Adrenal gland (tissue), 12 donors: ENCODE measurements around the gene ADAMTSL1. TPM values are rescaled to one million over a fixed set of nuclear protein-coding genes. Genes with fewer than 3 reads are reported as not detected.

Source experiments
- DNase-seq, 7 donors: peaks; one replicate each; pipeline ENCODE4 v3.0.0-alpha.2; 2019 to 2020
- H3K27ac ChIP-seq, 5 donors: fragments of 200-600 bp; sonication (generic) in 4 of 5; 1 replicate in 3 of 5; 2 replicates in 2 of 5; pipeline versions ENCODE4 v1.5.1 to v1.8.0; 2016 to 2020; ENCODE audit warnings: mild to moderate bottlenecking in 1 of 5
- H3K27me3 ChIP-seq: fragments of 200-600 bp; 2 replicates; pipeline ENCODE4 v1.8.0; 2021
- H3K36me3 ChIP-seq, 2 donors: fragments of 200-600 bp; replicated peaks in 1 of 2; 1 replicate in 1 of 2; 2 replicates in 1 of 2; pipeline versions ENCODE4 v1.5.1 to v1.8.0; 2018 to 2022
- H3K4me1 ChIP-seq, 2 donors: fragments of 200-600 bp; replicated peaks in 1 of 2; 1 replicate in 1 of 2; 2 replicates in 1 of 2; pipeline versions ENCODE4 v1.5.1 to v1.8.0; 2018 to 2021
- H3K4me3 ChIP-seq, 4 donors: fragments of 200-600 bp; sonication (generic) in 3 of 4; one replicate each; pipeline ENCODE4 v1.5.1; 2016 to 2018
- H3K9me3 ChIP-seq, 3 donors: fragments of 200-600 bp; sonication (generic) in 1 of 3; replicated peaks in 1 of 3; 1 replicate in 2 of 3; 2 replicates in 1 of 3; pipeline versions ENCODE4 v1.5.1 to v1.8.0; 2016 to 2021
- CTCF ChIP-seq, 6 experiments: fragments of 450-650 bp in 4 of 6; fragments of 200-600 bp in 2 of 6; sonication (generic) in 1 of 6; IDR thresholded peaks; 1 replicate in 5 of 6; 2 replicates in 1 of 6; pipeline versions ENCODE4 v1.5.1 to v1.8.0; 2016 to 2021; ENCODE audit warnings: antibody characterized with exemption in 6 of 6, mild to moderate bottlenecking in 2 of 6, moderate library complexity in 1 of 6
- POLR2A ChIP-seq, 2 donors: fragments of 450-650 bp; IDR thresholded peaks; one replicate each; pipeline ENCODE4 v1.6.1; 2017; ENCODE audit warnings: antibody characterized with exemption in 2 of 2, mild to moderate bottlenecking in 2 of 2, moderate library complexity in 1 of 2
- WGBS, 4 donors: extraction: QIAGEN DNeasy Blood & Tissue Kit in 2 of 4; methylation state at CpG; one replicate each; pipeline versions ENCODE4 v1.1.5 to v1.1.7; 2013 to 2017; 5-methylcytosine and 5-hydroxymethylcytosine counted together
- intact Hi-C, 2 donors: fragments of 100-400 bp; cut with DNase I; formaldehyde crosslinking; loops; one replicate each; pipeline versions ENCODE4 v1.14.1 to v1.15.0; 2022 to 2023
- polyA plus RNA-seq, 3 donors: library from polyadenylated mRNA; stranded (reverse); fragments of 200-250 nt in 2 of 3; fragments of 350-450 nt in 1 of 3; fragmentation: Illumina TruSeq in 1 of 3; extraction: RNeasy Lipid Tissue Mini Kit (QIAGEN cat#74804) in 1 of 3; gene quantifications; one replicate each; pipeline ENCODE4 v1.2.3, GENCODE V29; 2013 to 2014
- total RNA-seq, 9 donors: library from RNA; depleted of rRNA in 4 of 9; stranded (reverse); fragments of >200 nt in 4 of 9; fragments of 120-200 nt in 1 of 9; fragmentation: NEBNext Ultra II Directional in 1 of 9; extraction: Animal tissue kit (Norgen Biotek cat#: 25700) in 1 of 9; gene quantifications; one replicate each; pipeline versions ENCODE4 v1.1.0 to v1.2.4, GENCODE V29; 2013 to 2023
- donor health status: healthy with polysubstance abuse.
- donor health status: Bipolar disorder and iron deficiency.
- donor health status: DM: yes; HTN: yes; CAD: no.
- donor health status: DM: no; HTN: no; CAD: no.
- donor health status: DM: no; HTN: no; CAD: no.
- donor health status: DM: yes; HTN: yes; CAD: no.

Gene ADAMTSL1
- total and polyA plus RNA-seq, 12 donors: 4.9 to 38.1 (median 20.6) TPM

DNA sequence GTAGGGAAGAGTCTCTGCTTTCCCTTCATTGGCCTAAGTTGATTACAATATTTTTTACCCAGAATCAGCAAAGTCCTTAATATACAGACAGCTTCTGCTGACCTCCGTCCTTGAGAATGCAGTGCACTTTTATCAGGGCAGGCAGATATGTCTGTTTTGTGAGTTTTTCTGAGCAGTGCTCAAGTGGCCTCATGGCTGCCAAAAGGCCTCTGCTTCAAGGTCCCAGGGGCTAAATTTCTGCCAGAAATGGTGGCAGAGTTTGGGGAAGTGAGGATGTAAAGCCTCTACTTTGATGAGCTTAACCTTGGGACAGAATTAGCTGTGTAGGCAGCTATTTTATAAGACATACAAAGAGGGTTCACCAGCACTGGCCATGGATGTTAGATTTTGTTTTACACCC, 275.8 kb downstream of the ADAMTSL1 start:
- TF ChIP-seq CTCF (IDR thresholded peaks at IDR 0.05): no peak
- no peak for TF ChIP-seq POLR2A (IDR thresholded peaks at IDR 0.05)

GRCh38 chr9:18753904-18754303, 280.0 kb downstream of the ADAMTSL1 start:
- TF ChIP-seq CTCF (IDR thresholded peaks at IDR 0.05): no peak
- TF ChIP-seq POLR2A (IDR thresholded peaks at IDR 0.05): no peak
- no peak overlapping the region for H3K27ac ChIP-seq
- H3K9me3 ChIP-seq: no peaks in the 10 kb centered on the region
- intact Hi-C loops: no loop called here
- H3K4me3 ChIP-seq: no peak overlapping the region
- 88 to 96% (median 93%) methylated on average over 4 of the region's 4 CpGs for WGBS, 4 donors
- no peaks in the 10 kb centered on the region for H3K4me1 ChIP-seq
- no peak for DNase-seq
- H3K36me3 ChIP-seq: no peaks in the 10 kb centered on the region
- no peaks in the 10 kb centered on the region for H3K27me3 ChIP-seq

More for the DNA sequence above, 275.8 kb downstream of the ADAMTSL1 start:
- DNase-seq: no peak
- 41 to 87% (median 65%) methylated on average over 1 of the region's 1 CpG for WGBS, 4 donors
- no peaks in the 10 kb centered on the region for H3K36me3 ChIP-seq
- no peaks in the 10 kb centered on the region for H3K9me3 ChIP-seq
- H3K27ac ChIP-seq: no peak overlapping the region
- H3K4me3 ChIP-seq: no peak overlapping the region
- intact Hi-C loops: no loop called here
- no peaks in the 10 kb centered on the region for H3K27me3 ChIP-seq
- peaks cover 0 to 6% of the 10 kb centered on the region in 2 donors for H3K4me1 ChIP-seq

- no peaks in the 10 kb centered on the region for H3K9me3 ChIP-seq
- intact Hi-C loops: no loop called here
- no peaks in the 10 kb centered on the region for H3K27me3 ChIP-seq
- DNase-seq: no peak
- no peak overlapping the region for H3K4me3 ChIP-seq
- 86 to 96% (median 95%) methylated on average over 4 of the region's 4 CpGs for WGBS, 4 donors
- H3K36me3 ChIP-seq: no peaks in the 10 kb centered on the region
- TF ChIP-seq POLR2A (IDR thresholded peaks at IDR 0.05) (no peak), CTCF (IDR thresholded peaks at IDR 0.05) (no peak)
- no peaks in the 10 kb centered on the region for H3K4me1 ChIP-seq
- no peak overlapping the region for H3K27ac ChIP-seq
Measured at GRCh38 chr9:18754537-18754936, 280.6 kb downstream of the ADAMTSL1 start.

DNA sequence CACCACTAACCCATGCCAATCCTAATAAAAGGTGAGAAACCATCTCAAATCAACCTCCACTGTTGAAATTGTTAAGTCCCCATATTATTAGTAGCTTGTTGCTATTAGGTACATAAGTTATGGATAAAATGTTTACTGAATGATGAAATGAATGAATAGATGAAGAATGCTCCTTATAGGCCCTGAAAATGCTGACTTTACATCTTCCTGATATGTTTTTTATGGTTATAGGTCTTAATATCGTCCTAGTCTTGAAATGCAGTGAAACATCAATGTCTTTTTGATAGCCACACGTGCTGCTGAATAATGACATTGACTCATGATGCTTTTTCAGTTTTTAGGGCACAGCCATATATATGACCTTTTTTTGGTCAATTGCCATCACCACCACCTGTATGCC, 281.3 kb downstream of the ADAMTSL1 start:
- no peaks in the 10 kb centered on the region for H3K36me3 ChIP-seq
- no peak overlapping the region for H3K4me3 ChIP-seq
- H3K27me3 ChIP-seq: no peaks in the 10 kb centered on the region
- intact Hi-C loops: no loop called here
- no peaks in the 10 kb centered on the region for H3K4me1 ChIP-seq
- H3K27ac ChIP-seq: no peak overlapping the region
- TF ChIP-seq CTCF (IDR thresholded peaks at IDR 0.05) (no peak), POLR2A (IDR thresholded peaks at IDR 0.05) (no peak)
- 83 to 93% (median 92%) methylated on average over 2 of the region's 2 CpGs for WGBS, 4 donors
- DNase-seq: no peak
- no peaks in the 10 kb centered on the region for H3K9me3 ChIP-seq
